ENCODE data around the gene FBXW2.

Gene FBXW2, protein sequence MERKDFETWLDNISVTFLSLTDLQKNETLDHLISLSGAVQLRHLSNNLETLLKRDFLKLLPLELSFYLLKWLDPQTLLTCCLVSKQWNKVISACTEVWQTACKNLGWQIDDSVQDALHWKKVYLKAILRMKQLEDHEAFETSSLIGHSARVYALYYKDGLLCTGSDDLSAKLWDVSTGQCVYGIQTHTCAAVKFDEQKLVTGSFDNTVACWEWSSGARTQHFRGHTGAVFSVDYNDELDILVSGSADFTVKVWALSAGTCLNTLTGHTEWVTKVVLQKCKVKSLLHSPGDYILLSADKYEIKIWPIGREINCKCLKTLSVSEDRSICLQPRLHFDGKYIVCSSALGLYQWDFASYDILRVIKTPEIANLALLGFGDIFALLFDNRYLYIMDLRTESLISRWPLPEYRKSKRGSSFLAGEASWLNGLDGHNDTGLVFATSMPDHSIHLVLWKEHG

DNA sequence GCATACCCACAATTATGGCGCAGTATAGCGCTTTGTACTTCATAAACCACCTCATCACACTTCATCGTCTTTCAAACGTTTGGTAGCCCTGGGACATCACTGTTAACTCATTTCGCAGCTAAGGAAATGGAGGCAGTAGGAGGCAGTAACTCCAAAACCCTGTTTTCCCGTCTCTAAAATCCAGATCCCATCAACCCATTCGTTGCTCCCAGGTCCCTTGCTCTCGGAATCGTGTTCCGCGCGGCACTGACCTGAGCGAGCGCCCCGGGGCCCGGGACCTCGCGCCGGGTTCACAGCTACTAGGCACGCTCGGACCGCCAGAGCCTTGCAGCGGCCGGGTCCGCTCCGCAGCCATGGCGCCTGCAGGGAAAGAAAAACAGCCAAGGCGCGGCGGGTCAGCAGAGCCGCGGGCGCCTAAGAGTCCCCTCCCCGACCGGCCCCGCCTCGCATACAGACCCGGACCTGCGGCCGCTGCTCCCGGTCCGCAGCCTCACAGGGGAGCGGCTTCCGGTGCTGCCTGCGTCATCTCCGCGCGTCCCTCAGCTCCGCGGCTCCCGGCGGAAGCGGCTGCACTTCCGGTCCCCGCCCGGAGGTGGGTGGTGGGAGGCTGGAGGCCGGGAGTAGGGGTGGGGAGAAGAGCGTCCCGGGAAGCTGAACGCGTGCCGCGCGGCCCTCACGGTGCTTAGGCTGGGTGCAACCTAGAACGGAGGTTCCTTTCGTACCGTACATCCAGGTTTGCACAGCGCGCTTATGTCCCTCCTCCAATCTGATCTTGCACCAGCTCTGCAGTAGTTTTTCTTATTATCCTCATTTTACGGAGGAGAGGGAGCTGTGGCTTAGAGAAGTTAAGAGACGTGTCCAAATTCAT is at the start of gene FBXW2:
Gene FBXW2 (minus strand): TSS at position 519 of the 868 bp plus-strand sequence. CDS start 5,158 bp downstream, outside the sequence.
- TF ChIP-seq, protein P1, sequence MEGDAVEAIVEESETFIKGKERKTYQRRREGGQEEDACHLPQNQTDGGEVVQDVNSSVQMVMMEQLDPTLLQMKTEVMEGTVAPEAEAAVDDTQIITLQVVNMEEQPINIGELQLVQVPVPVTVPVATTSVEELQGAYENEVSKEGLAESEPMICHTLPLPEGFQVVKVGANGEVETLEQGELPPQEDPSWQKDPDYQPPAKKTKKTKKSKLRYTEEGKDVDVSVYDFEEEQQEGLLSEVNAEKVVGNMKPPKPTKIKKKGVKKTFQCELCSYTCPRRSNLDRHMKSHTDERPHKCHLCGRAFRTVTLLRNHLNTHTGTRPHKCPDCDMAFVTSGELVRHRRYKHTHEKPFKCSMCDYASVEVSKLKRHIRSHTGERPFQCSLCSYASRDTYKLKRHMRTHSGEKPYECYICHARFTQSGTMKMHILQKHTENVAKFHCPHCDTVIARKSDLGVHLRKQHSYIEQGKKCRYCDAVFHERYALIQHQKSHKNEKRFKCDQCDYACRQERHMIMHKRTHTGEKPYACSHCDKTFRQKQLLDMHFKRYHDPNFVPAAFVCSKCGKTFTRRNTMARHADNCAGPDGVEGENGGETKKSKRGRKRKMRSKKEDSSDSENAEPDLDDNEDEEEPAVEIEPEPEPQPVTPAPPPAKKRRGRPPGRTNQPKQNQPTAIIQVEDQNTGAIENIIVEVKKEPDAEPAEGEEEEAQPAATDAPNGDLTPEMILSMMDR (IDR thresholded peaks at IDR 0.05; ENCODE audit: low read depth, low read length) = no peak
- in situ Hi-C loops (cut with HindIII; ENCODE audit: low sequenced_read_pairs) = no loop called here
- H3K4me3 ChIP-seq (ENCODE audit: low read depth, low read length) = peak within 1 kb of the TSS; percentile 77
- DNase-seq (ENCODE audit: low read depth, low spot score) = peak; percentile 90

DNA sequence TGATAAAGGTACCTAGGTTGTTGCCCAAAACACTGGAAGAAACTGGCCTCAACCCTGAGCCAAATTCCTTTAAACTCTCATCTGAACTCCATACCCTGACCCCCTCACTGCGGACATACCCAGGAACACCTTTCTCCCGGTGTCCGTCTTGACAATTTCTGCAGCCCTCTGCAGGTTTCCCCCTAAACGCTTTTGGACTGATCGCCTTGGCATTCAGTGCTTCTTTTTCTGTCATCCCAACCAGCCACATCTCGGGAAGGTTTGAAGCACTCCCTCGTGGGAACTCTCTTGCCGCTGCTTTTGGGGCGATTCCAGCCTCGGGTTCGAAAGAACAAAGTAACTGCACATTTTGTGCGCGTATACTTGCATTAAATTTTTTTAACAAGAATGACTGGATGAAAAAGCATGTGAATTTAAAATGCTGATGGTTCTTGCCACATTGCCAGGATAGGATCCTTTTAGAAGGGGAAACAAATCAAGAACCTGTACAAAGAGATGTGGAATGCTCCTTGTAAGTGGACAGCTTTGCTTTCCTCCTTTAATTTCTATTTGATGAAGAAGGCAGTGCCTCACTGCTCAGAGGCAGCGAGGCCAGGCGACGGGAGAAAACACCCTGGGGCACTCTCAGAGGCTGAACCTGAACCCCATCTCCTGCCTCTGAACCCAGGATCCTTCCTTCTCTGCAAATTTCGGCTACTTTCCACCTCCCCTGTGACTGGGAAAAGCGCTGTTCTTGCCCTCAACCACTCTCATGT is 48.9 kb upstream of the FBXW2 start:
- peak; percentile 22 for DNase-seq (ENCODE audit: low read depth, low spot score)
- in situ Hi-C loops (cut with HindIII; ENCODE audit: low sequenced_read_pairs) = no loop called here
- H3K4me3 ChIP-seq (ENCODE audit: low read depth, low read length) = peak overlapping the region; percentile 71
- TF ChIP-seq, protein P1 (IDR thresholded peaks at IDR 0.05; ENCODE audit: low read depth, low read length) = no peak

DNA sequence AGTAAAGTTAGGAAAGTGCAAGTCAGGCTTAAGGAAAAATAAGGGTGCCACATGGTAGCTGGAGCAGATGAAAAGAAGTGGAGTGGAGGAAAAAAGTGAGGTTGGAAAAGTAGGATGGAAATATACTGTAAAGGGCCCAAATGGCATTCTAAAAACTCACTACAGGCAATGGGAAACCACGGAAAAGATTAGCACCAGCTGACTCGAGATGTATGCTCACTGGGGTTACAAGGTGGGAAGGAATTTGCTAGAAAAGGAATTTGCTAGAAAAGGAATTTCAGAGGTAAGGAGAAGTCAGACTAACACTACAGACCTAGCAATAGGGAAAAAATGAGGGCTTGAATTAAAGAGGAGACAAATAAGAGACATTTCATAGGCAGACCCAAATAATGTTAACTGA is 45.9 kb upstream of the FBXW2 start:
- peak; percentile 40 for DNase-seq (ENCODE audit: low read depth, low spot score)
- in situ Hi-C loops (cut with HindIII; ENCODE audit: low sequenced_read_pairs) = no loop called here
- no peak overlapping the region for H3K4me3 ChIP-seq (ENCODE audit: low read depth, low read length)
- TF ChIP-seq, protein P1 (IDR thresholded peaks at IDR 0.05; ENCODE audit: low read depth, low read length) = no peak

DNA sequence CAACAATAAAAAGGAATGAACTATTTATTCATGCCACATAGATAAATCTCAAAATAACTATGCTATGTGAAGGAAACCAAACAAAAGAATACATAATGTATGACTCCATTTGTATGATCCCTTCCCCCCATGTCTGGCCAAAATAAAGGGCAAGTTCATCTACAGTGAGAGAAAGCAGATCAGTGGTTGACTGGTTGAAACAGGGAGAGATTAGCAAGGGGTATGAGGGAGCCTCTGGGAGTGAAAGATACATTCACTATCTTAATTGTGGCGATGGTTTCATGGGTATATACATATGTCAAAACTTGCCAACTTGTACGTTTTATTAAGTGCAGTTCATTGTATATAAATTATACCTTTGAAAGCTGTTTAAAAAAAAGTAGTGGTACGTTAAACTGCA is 44.7 kb upstream of the FBXW2 start:
- H3K4me3 ChIP-seq (ENCODE audit: low read depth, low read length) = no peak overlapping the region
- no peak for DNase-seq (ENCODE audit: low read depth, low spot score)
- TF ChIP-seq, protein P1 (IDR thresholded peaks at IDR 0.05; ENCODE audit: low read depth, low read length) = no peak
- in situ Hi-C loops (cut with HindIII; ENCODE audit: low sequenced_read_pairs) = no loop called here

DNA sequence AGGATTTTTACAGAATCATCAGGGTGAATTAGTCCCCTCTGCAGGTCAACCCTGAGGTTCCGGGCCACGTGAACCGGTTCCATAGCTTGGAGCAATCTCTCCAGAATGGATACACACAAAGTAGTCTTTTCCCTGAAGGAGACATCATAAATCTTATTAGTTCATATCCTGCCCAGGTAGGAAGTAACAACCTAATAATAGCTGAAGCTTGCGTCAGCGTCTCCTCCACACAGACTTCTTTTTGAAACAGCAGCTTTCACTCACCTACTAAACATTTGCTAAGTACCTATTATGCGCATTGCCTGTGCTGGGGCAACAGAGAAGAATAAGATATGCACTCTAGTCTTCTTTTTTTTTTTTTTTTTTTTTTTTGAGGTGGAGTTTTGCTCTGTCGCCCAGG is 40.1 kb upstream of the FBXW2 start:
- no peak overlapping the region for H3K4me3 ChIP-seq (ENCODE audit: low read depth, low read length)
- in situ Hi-C loops (cut with HindIII; ENCODE audit: low sequenced_read_pairs) = no loop called here
- TF ChIP-seq, protein P1 (IDR thresholded peaks at IDR 0.05; ENCODE audit: low read depth, low read length) = no peak
- DNase-seq (ENCODE audit: low read depth, low spot score) = no peak

DNA sequence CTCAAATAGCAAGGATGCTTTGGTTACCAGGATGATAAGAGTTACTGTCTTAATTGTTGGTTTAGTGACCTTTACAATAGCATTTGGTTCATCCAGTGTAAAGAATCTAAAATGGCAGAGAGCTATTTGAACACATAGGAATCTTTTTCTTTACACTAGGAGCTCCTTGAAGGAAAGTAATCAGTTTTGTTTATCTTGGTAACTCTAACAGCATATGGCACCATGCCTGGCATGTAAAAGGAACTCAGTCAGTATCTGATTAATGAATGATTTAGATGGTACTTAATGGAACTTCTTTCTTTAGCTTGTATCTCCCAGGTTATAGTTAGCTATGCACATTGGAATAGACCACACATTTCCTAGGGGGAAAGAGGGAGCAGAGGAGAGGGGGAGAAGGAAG is 39.6 kb upstream of the FBXW2 start:
- TF ChIP-seq, protein P1 (IDR thresholded peaks at IDR 0.05; ENCODE audit: low read depth, low read length) = no peak
- in situ Hi-C loops (cut with HindIII; ENCODE audit: low sequenced_read_pairs) = no loop called here
- DNase-seq (ENCODE audit: low read depth, low spot score) = no peak
- no peak overlapping the region for H3K4me3 ChIP-seq (ENCODE audit: low read depth, low read length)

All from astrocyte of the spinal cord (primary cell).